GM12878 (cell line): Measurements from ENCODE around the gene TRPV3. TPM values are rescaled to one million over a fixed set of nuclear protein-coding genes. Genes with fewer than 3 reads are reported as not detected.

Experiments used
- ATAC-seq: fragments of 200-7000 bp; cut with Tn5 transposase; 3 replicates; pipeline ENCODE4 v1.9.1; 2020; ENCODE audit warnings: mild to moderate bottlenecking, moderate library complexity
- BruUV-seq: library from RNA; stranded (reverse); fragments of 400-500 nt; replicated peaks from 2 replicates; lab custom pipeline; 2021; lab: Mats Ljungman, UMichigan
- CTCF ChIA-PET: fragments of 300-600 bp; sonication (Branson Sonifier 250); formaldehyde crosslinking; extraction: SDS; loops from one replicate; lab custom pipeline; 2021; ENCODE audit warnings: inconsistent platforms; lab: Yijun Ruan, JAX
- POLR2A ChIA-PET: fragments of 350-600 bp; formaldehyde crosslinking; extraction: SDS; loops from one replicate; lab custom pipeline; 2021; ENCODE audit warnings: inconsistent platforms; lab: Charles Lee
- RAD21 ChIA-PET: fragments of 300-600 bp; sonication (Branson Sonifier 250); formaldehyde crosslinking; loops from one replicate; lab custom pipeline; 2023; ENCODE audit warnings: antibody characterized with exemption; ENCODE audit not compliant: unreplicated experiment; lab: Charles Lee
- SMC1A ChIA-PET: fragments of 300-600 bp; sonication (Branson Sonifier 250); formaldehyde crosslinking; loops from one replicate; lab custom pipeline; 2023; ENCODE audit not compliant: unreplicated experiment, uncharacterized antibody; lab: Charles Lee
- DNase-seq: peaks from one replicate; pipeline ENCODE4 v3.0.0-alpha.2; 2011; ENCODE audit warnings: low read depth, low spot score
- FAIRE-seq: peaks from 3 replicates; lab custom pipeline; 2011; peaks lifted over from hg19 to GRCh38; lab: Jason Lieb, UNC
- H2AFZ ChIP-seq: 2 replicates; pipeline ENCODE4 v1.6.0; 2011; ENCODE audit warnings: low read depth, low read length, control low read depth; ENCODE audit not compliant: control insufficient read depth
- H3K27ac ChIP-seq: 2 replicates; pipeline ENCODE4 v1.5.1; 2011; ENCODE audit warnings: control low read depth; ENCODE audit not compliant: control insufficient read depth, insufficient read depth
- H3K27me3 ChIP-seq, 2 experiments: replicated peaks in 1 of 2; 2 replicates each; pipeline versions ENCODE4 v1.6.0 to v1.6.1; 2011; ENCODE audit warnings: low read length in 1 of 2; ENCODE audit not compliant: control insufficient read depth in 2 of 2, insufficient read depth in 2 of 2
- H3K36me3 ChIP-seq, 2 experiments: 2 replicates each; pipeline ENCODE4 v1.5.1; 2011; ENCODE audit warnings: low read length in 1 of 2; ENCODE audit not compliant: control insufficient read depth in 2 of 2, insufficient read depth in 2 of 2
- H3K4me1 ChIP-seq: 2 replicates; pipeline ENCODE4 v1.6.1; 2011; ENCODE audit warnings: mild to moderate bottlenecking, low read length, moderate library complexity, mixed read lengths; ENCODE audit not compliant: control insufficient read depth, insufficient read depth
- H3K4me2 ChIP-seq: 2 replicates; pipeline ENCODE4 v1.6.0; 2011; ENCODE audit warnings: control low read depth; ENCODE audit not compliant: control insufficient read depth, insufficient read depth
- H3K4me3 ChIP-seq: fragments of 200-600 bp; sonication (generic); 2 replicates; pipeline ENCODE4 v1.5.1; 2016
- H3K79me2 ChIP-seq: 2 replicates; pipeline ENCODE4 v1.6.0; 2011; ENCODE audit warnings: low read length; ENCODE audit not compliant: control insufficient read depth, insufficient read depth
- H3K9ac ChIP-seq: 2 replicates; pipeline ENCODE4 v1.8.0; 2011; ENCODE audit warnings: low read length, control low read depth, mixed read lengths; ENCODE audit not compliant: control insufficient read depth, insufficient read depth
- H3K9me3 ChIP-seq: replicated peaks from 3 replicates; pipeline ENCODE4 v1.5.1; 2011; ENCODE audit warnings: mild to moderate bottlenecking, low read length; ENCODE audit not compliant: control insufficient read depth, insufficient read depth
- H4K20me1 ChIP-seq: 2 replicates; pipeline ENCODE4 v1.6.0; 2011; ENCODE audit not compliant: control insufficient read depth, insufficient read depth
- BHLHE40 ChIP-seq, 2 experiments: fragments of 450-650 bp in 1 of 2; IDR thresholded peaks; 2 replicates each; pipeline ENCODE4 v1.6.1; 2011 to 2017; ENCODE audit warnings: low read depth in 2 of 2, borderline replicate concordance in 1 of 2, improper control_type of control experiment in 1 of 2, low read length in 1 of 2, mild to moderate bottlenecking in 1 of 2
- ETV6 ChIP-seq, 2 experiments: fragments of 450-650 bp in 1 of 2; IDR thresholded peaks in 1 of 2; conservative IDR thresholded peaks in 1 of 2; 2 replicates each; pipeline ENCODE4 v1.6.1; 2014; ENCODE audit warnings: antibody characterized with exemption in 1 of 2, borderline replicate concordance in 1 of 2, low read depth in 1 of 2, mild to moderate bottlenecking in 1 of 2, moderate library complexity in 1 of 2
- KLF5 ChIP-seq: fragments of 450-650 bp; IDR thresholded peaks from 2 replicates; pipeline ENCODE4 v1.6.1; 2014; ENCODE audit warnings: mild to moderate bottlenecking; ENCODE audit not compliant: partially characterized antibody
- MXI1 ChIP-seq: fragments of 150-350 bp; IDR thresholded peaks from 2 replicates; pipeline ENCODE4 v1.6.1; 2011; ENCODE audit warnings: low read depth, mild to moderate bottlenecking, inconsistent platforms, low read length, improper control_type of control experiment
- NRF1 ChIP-seq: conservative IDR thresholded peaks from 2 replicates; pipeline ENCODE4 v1.6.1; 2011; ENCODE audit warnings: mild to moderate bottlenecking, low read depth, low read length, improper control_type of control experiment
- RAD21 ChIP-seq: IDR thresholded peaks from 2 replicates; pipeline ENCODE4 v1.6.1; 2011; ENCODE audit warnings: mild to moderate bottlenecking, low read depth, low read length, moderate library complexity; ENCODE audit not compliant: insufficient read depth
- SMAD5 ChIP-seq: IDR thresholded peaks from 2 replicates; pipeline ENCODE4 v1.6.1; 2016; ENCODE audit warnings: antibody characterized with exemption, low read depth
- TCF12 ChIP-seq: IDR thresholded peaks from 2 replicates; pipeline ENCODE4 v1.6.1; 2011; ENCODE audit warnings: low read depth, mild to moderate bottlenecking, low read length
- WRNIP1 ChIP-seq: IDR thresholded peaks from 2 replicates; pipeline ENCODE4 v1.6.1; 2011; ENCODE audit warnings: low read depth, low read length, improper control_type of control experiment, borderline replicate concordance
- ZNF24 ChIP-seq: fragments of 450-650 bp; IDR thresholded peaks from 2 replicates; pipeline ENCODE4 v1.6.1; 2017; ENCODE audit warnings: antibody characterized with exemption, mild to moderate bottlenecking
- WGBS: methylation state at CpG from one replicate; pipeline ENCODE4 v1.1.6; 2016; ENCODE audit warnings: low lambda C conversion rate; ENCODE audit not compliant: insufficient replicate concordance, insufficient coverage; ENCODE audit errors: missing lambda C conversion rate; 5-methylcytosine and 5-hydroxymethylcytosine counted together
- in situ Hi-C: fragments of 300-500 bp; cut with MboI; formaldehyde crosslinking; loops from 9 replicates; pipeline ENCODE4 v1.14.3; 2018; ENCODE audit warnings: mixed read lengths
- intact Hi-C: fragments of 100-400 bp; cut with micrococcal nuclease; formaldehyde crosslinking; loops from one replicate; pipeline ENCODE4 v1.14.2; 2022; ENCODE audit not compliant: unreplicated experiment
- polyA plus RNA-seq, 11 experiments: library from polyadenylated mRNA; depleted of rRNA in 4 of 11; unstranded in 6 of 11; stranded (reverse) in 5 of 11; fragments of >200 nt; fragmentation: Nextera tagmentation in 4 of 11; fragmentation: Illumina TruSeq in 1 of 11; extraction: Ambion mirVana in 4 of 11; extraction: Trizol in 1 of 11; gene quantifications; 1 replicate in 1 of 11; 2 replicates in 10 of 11; pipeline versions ENCODE4 v1.2.1 to v1.2.3, GENCODE V29; 2011 to 2016; ENCODE audit warnings: inconsistent platforms in 2 of 11, missing spikeins in 2 of 11, low read depth in 1 of 11
- total RNA-seq, 4 experiments: library from RNA; depleted of rRNA in 3 of 4; stranded (reverse); fragments of >200 nt in 3 of 4; fragmentation: Illumina TruSeq in 1 of 4; extraction: Trizol in 1 of 4; gene quantifications; 2 replicates each; pipeline versions ENCODE4 v1.2.1 to v1.2.3, GENCODE V29; 2013 to 2021
- TF ChIP-seq, protein P1 (sequence below): fragments of 150-350 bp; IDR thresholded peaks from 2 replicates; pipeline ENCODE4 v1.6.1; 2014; ENCODE audit warnings: mild to moderate bottlenecking, low read depth, low read length

TRPV3 gene
- total and polyA plus RNA-seq, 10 of the 15 experiments (the other 5 are each of a cell fraction or from before 2014, with no cell fraction given): 0.52 to 12.0 (median 2.7) TPM

DNA sequence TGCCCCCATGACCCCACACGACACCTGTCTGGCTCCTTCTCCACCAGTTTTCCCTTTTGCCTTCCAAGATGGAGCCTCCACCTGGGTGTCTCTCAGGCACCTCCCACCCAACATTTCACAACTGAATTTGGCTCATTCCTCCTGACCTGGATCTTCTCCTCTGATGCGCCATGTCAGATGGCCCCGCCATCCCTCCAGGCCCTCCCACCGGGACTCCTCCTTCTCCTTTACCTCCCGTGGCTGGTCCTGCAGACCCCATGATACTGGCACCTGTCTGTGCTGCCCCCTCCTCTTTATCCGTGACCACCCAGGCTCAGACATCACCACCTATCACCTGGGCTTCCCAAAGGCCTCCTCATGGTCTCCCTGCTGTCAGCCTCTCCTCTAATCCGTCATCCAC lies 4.7 kb downstream of the TRPV3 start:
- no peak for FAIRE-seq
- ChIA-PET CTCF (no interaction called here), RAD21 (no interaction called here), SMC1A (no interaction called here), POLR2A (no interaction called here)
- ATAC-seq: no peak
- TF ChIP-seq WRNIP1 (no peak), SMAD5 (no peak), RAD21 (no peak), NRF1 (no peak), TCF12 (no peak), BHLHE40 (IDR thresholded peaks at IDR 0.05; ENCODE audit: borderline replicate concordance in 1 of 2, low read depth in 2 of 2, low read length in 1 of 2) (no peak), MXI1 (no peak), KLF5 (no peak), ETV6 (conservative IDR thresholded peaks at IDR 0.05 in 1 of 2, IDR thresholded peaks at IDR 0.05 in 1 of 2; ENCODE audit: borderline replicate concordance in 1 of 2, low read depth in 1 of 2) (no peak), ZNF24 (no peak)
- TF ChIP-seq, protein P1, sequence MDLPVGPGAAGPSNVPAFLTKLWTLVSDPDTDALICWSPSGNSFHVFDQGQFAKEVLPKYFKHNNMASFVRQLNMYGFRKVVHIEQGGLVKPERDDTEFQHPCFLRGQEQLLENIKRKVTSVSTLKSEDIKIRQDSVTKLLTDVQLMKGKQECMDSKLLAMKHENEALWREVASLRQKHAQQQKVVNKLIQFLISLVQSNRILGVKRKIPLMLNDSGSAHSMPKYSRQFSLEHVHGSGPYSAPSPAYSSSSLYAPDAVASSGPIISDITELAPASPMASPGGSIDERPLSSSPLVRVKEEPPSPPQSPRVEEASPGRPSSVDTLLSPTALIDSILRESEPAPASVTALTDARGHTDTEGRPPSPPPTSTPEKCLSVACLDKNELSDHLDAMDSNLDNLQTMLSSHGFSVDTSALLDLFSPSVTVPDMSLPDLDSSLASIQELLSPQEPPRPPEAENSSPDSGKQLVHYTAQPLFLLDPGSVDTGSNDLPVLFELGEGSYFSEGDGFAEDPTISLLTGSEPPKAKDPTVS: no peak
- no peaks in the 10 kb centered on the region for H3K27me3 ChIP-seq
- no peak overlapping the region for H3K27ac ChIP-seq
- H3K36me3 ChIP-seq: no peaks in the 10 kb centered on the region
- H2AFZ ChIP-seq: no peak overlapping the region
- no peaks in the 10 kb centered on the region for H4K20me1 ChIP-seq
- H3K79me2 ChIP-seq: no peaks in the 10 kb centered on the region; the same call in none of the 2 replicates
- WGBS: 81% methylated on average over 7 of the region's 7 CpGs
- intact Hi-C loops: loop anchor here (10.0 kb wide), 1 partner anchor 112 kb away; the partner anchor contains the start of genes EMC6 and TAX1BP3
- DNase-seq: no peak
- no peaks in the 10 kb centered on the region for H3K9me3 ChIP-seq
- peaks cover 17% of the 10 kb centered on the region for H3K4me1 ChIP-seq
- no peak overlapping the region for H3K9ac ChIP-seq
- no peak overlapping the region for H3K4me3 ChIP-seq
- in situ Hi-C loops: no loop called here
- H3K4me2 ChIP-seq: no peak overlapping the region
- no TSS peak for BruUV-seq
